Amniotic epithelial cell (primary cell): ENCODE measurements around the gene BRF1.
"Not testable (repeated sequence)": the region's sequence is repeated elsewhere in the genome, so short reads cannot be mapped to it uniquely, and the experiment has no call there.

Source experiments
- DNase-seq: peaks from one replicate; pipeline ENCODE4 v3.0.0-alpha.2; 2010; ENCODE audit warnings: low read depth

Gene BRF1

DNA sequence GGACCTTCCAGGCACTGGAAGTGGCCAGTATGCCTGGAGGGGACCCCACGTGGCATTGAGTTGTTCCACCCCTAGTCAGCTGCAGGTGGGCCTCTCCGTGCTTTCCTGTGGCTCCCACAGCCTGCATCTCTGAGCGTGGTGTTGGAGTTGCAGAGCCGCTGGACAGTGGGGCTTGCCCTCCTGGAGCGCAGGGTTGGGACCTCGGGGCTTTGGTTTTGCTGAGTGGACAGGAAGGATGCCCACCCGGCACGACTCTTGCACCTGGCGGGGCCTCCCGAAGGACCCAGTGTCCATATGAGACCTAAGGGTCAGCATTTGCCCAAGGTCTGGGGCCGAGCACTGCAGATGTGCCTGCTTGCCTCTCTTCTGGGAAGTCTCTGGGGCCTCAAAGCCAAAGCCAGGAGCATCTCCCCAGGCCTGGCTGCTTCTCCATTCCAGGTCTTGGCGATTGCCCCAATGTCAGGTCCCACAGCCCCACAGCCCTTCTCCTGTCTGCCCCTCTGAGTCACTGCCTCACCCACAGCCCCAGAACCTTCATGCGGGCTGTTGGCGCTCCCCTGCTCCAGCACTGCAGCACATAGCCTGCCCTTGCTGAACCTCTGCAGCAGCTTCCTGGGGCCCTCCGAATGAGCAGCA, 15.3 kb upstream of the BRF1 start:
- no peak for DNase-seq

DNA sequence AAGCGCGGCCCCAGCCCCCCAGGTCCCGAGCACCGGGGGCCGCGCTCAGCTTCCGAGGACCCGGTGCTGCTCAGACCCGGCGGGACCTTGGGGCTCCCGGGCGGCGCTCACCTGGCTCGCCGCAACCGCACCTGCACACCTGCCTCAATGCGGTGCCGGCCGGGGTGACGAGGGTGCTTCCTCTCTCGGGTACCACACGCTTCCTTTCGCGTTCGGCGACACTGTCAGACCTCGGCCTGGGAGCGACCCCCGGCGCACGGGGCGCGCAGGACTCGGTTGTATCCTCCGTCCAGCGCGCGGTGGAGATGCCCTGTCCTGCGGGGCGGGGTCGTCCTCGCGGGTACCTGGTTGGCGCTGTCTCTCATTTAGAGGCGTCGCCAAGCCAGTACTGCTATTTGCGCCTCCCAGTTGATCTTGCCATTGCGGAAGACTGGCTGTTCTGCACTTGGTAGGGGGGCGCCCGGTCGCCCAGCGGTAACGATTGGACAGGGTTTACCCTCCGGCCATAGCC, 14.5 kb upstream of the BRF1 start:
- peak; percentile 13 for DNase-seq

DNA sequence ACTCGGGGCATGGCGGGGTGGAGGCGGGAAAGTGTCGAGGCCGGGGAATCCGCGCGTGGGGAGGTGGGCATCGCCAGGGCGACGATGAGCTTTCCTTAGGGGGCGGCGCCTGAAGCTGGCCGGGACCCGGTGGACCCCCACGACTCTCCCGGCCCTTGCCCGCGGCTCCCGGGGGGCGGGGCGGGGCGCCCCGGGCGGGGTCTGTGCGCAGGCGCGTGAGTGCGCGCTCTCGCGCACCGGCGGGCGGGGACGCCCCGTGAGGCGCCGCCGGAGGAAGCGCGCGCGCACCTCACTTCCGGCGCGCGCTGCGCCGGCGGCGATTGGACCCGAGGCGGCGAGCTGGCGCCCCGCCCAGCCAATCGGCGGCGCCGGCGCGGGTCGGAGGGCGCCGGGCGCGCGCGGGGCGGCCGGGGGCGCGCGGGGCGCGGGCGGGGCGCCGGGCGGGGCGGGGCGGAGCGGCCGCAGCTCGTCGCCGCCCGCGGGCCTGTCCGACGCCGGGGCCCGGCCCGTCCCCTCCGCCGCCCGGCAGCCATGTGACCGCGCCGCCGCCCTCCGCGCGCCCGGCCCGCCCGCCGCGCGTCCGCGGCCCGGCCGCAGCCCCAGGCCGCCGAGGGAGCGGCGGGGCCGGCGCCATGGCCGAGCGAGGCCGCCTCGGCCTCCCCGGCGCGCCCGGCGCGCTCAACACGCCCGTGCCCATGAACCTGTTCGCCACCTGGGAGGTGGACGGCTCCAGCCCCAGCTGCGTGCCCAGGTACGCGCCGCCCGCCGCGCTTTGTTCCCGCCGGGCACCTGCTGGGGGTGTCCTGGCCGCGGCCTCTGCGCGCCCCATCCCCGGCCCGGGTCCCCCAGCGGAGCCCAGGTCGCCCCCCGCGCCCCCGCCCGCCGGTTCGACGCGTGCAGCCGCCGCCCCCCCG, 13.7 kb upstream of the BRF1 start, which contains the start of gene PACS2:
Gene PACS2 (plus strand): TSS at position 462 of the 914 bp plus-strand sequence. CDS start 171 bp downstream, at position 633.
- DNase-seq, result peak; percentile 74

DNA sequence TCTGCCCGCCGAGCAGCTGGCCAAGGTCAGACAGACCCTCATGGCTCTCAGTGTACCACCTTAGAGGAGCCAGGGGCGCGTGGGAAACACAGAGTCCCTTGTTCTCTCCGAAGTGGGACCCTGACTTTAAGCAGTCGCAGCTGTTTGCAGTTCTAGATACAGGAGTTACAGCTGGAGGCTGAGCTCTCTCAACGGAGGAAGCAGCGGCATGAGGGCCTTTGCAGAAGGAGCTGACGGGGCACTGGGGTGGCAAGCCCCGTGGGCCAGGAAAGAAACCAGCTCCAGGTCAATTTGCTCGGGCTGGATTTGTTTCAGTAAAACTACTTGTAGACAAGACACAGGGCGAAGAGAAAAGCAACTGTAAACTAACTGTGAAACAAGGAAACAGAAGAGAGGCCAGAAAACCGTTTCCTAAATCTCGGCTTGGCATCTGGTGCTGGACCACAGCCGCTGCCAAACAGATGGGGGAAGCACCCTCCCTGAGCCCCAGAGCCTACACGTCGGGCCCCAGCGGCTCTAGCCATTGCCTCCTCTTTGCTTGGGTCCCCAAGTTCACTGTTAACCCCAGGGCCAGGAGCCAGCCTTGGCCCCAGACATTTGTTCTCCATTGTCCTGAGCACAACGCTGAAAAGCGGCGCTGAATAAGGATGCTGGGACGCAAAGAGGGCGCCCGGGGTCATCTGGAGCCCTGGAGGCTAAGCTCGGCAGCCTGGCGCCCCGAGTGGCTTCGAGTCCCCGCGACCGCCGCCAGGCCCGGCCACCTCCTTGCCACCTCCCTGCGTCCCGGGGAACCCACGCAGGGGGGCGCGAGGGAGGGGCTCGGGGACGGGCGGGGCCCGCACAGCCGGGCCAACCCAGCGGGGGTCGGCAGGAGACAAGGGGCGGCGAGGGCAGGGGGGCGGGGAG, 12.8 kb upstream of the BRF1 start:
- DNase-seq, result no peak

DNA sequence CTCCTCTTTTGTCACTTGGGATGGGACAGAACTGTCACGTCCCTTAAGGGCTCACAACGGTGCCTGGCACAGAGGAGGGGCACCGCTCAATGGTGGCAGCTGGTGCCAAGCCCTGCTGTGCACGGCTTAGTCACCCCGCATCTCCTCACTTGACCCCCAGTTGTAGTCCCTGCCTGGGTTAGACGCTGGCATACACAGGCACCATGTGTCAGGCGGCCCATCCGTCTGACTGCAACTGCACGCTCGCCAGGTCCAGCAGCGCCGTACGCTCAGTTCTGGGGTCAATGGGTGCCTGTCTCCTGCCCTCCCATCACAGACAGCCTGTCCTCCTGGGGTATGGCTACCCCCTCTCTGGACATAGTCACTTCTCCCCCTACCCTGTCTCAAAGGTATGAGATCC, 12.2 kb upstream of the BRF1 start:
- DNase-seq, result no peak

DNA sequence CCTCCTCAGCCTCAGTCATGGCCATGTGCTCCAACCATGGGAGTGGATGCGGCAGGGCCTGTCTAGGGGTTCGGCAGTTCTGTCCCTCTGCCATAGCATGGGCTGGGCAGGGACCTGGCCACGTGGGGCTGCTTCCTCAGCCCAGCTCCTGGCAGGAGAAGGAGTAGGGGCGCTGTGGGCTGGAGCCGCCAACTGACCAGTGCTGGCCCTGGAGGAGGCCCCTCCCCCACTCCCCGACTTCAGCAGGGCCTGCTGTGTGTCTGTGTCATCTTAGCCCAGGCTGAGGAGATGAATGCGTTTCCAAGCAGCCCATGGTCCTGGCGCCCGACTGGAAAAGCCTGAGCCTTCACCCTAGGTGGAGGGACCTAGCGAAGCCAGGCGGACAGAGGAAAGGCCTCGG, 11.0 kb upstream of the BRF1 start:
- DNase-seq, result peak; percentile 27

DNA sequence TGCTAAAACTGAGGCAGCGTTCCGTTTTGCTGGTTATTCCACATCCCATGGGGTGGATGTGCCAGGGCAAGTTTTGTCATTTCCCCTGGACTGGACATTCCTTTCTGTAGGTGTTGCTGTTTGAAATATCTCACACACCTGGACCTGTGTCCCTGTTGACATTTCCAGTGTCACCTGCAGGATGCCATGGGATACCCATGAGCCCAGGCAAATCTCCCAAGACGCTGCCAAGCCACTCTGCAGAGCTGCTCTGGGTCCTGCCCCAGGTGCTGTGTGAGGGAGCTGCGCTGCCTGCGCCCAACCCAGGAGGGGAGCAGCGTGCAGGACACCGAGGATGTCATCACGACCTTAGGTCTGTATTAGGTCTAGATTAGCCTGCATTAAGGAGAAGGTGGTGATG, 8.6 kb upstream of the BRF1 start:
- no peak for DNase-seq

DNA sequence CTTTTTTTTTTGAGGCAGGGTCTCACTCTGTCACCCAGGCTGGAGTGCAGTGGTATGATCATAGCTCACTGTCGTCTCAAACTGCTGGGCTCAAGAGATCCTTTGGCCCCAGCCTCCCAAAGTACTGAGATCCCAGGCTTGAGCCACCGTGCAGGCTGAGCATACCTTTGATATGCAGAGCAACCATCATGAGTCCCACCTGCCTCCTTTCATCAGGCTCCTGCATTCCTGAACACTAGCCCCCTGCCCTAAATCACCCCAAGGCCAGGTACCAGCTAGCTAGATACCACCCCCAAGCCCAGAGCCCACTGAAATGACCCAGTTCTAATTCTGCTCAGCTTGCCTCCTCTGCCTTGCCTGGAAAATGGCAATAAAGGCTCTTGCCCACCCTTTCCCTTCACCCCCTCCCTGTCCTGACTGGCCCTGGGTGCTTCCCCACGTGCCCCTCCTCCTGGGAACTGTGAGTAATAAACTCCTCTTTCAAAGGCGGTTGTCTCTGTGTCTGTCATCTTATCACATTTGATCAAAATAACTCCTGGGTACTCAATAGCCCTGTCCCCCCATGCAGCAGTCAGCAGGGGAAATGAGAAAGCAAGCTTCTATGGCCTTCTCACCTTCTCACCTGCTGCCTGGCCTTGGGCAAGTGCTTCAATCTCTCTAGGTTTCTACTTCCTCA, 6.4 kb upstream of the BRF1 start:
- DNase-seq, result no peak

DNA sequence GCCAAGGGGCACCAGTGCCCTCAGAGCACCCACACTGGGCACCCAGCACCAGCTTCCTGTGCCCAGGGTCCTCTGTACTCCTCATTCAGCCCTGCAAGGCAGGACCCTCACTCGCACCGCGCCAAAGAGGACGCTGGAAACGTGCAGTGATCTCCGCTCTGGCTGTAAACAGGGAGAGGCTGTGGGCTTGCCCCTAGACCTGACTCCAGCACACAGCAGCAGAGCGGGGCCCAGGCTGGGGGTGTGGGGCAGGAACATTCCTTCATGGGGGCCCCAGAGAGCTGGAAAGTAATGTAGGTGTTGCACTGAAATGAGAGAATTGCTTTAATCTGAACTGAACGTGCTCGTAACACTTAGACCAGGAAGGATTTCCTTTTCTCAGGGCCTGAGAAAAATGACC, 5.0 kb upstream of the BRF1 start:
- DNase-seq, result no peak

DNA sequence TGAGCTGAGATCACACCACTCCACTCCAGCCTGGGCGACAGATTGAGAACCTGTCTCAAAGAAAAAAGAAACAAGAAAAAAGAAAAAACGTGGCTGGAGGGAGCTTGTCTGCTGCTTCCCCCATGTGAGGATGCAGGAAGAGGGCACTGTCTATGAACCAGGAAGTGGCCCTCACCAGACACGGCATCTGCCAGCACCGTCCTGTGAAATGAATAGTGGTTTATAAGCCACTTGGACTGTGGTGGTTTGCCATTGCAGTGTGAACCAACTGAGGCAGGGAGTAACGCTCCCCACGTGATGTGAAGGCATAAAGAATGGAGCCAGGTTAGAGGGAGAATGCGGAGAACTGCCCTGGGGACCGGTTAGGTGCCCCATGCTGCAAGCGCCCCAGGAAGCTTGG, 4.5 kb upstream of the BRF1 start:
- no peak for DNase-seq

DNA sequence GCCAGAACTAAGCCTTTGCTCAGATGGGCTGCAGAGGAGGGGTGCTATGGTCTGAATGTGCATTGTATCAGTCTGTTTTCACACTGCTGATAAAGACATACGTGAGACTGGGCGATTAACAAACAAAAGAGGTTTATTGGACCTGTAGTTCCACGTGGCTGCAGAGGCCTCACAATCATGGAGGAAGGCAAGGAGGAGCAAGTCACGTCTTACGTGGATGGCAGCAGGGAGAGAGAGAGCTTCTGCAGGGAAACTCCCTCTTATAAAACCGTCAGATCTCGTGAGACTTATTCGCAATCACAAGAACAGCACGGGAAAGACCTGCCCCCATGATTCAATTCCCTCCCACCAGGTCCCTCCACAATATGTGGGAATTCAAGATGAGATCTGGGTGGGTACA, 3.8 kb upstream of the BRF1 start:
- DNase-seq, result no peak

DNA sequence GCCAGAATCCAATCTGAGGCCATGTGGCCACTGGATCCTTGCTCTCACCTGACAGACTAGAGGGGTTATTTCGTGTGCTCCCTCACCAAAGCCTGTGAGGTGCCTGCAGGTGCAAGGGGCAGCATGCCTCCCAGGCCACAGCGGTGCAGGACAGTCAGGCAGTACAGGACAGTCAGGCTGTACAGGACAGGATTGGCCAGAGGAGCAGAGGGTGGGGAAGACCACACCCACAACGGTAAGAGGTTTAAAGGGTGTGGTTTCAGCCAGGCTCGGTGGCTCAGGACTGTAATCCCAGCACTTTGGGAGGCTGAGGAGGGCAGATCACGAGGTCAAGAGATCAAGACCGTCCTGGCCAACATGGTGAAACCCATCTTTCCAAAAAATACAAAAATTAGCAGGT, 3.1 kb upstream of the BRF1 start:
- no peak for DNase-seq

DNA sequence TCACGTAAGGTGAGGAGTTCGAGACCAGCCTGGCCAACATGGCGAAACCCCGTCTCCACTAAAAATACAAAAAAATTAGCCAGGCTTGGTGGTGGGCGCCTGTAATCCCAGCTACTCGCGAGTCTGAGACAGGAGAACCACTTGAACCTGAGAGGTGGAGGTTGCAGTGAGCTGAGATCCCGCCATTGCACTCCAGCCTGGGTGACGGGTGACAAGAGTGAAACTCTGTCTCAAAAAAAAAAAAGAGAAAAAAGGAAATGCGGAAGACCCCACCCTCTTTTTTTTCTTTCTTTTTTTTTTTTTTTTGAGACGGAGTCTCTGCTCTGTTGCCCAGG, 1.1 kb upstream of the BRF1 start:
- not testable (repeated sequence) for DNase-seq

DNA sequence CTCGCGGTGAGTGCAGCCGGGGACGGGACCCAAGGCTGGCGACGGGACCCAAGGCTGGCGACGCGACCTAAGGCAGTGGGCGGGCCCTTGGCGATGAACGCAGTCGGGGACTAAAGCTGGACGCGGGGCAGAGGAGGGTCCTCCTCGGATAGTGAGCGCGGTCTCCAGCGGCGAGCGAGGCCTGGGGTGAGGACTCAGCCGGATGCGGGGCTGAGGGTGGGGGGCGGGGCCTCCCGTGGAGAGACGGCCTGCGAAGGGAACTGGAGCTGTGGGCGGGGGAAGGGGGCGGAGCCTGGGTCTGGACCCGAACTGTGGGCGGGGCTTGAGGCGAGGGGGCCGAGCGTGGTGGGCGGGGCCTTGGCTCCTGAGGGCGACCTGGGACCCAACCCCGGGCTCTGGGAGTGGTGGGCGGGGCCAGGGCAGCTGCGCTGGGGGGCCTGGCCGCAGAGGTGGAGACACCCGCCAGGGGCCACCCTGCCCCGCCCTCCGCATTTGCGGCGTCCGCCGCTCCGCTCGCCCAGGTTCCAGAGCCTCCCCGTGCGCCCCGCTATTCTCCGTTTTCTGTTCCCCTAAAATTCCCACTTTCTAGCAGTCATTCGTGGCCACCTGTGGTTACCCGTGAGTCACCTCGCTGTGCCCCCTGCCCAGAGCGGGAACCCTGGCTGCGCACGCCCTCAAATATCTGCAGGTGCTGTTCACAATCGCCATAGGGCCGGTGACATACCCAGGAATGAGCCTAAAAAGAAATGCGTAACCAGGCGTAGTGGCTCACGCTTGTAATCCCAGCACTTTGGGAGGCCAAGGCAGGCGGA, 508 bp upstream of the BRF1 start:
- DNase-seq, result peak; percentile 89

DNA sequence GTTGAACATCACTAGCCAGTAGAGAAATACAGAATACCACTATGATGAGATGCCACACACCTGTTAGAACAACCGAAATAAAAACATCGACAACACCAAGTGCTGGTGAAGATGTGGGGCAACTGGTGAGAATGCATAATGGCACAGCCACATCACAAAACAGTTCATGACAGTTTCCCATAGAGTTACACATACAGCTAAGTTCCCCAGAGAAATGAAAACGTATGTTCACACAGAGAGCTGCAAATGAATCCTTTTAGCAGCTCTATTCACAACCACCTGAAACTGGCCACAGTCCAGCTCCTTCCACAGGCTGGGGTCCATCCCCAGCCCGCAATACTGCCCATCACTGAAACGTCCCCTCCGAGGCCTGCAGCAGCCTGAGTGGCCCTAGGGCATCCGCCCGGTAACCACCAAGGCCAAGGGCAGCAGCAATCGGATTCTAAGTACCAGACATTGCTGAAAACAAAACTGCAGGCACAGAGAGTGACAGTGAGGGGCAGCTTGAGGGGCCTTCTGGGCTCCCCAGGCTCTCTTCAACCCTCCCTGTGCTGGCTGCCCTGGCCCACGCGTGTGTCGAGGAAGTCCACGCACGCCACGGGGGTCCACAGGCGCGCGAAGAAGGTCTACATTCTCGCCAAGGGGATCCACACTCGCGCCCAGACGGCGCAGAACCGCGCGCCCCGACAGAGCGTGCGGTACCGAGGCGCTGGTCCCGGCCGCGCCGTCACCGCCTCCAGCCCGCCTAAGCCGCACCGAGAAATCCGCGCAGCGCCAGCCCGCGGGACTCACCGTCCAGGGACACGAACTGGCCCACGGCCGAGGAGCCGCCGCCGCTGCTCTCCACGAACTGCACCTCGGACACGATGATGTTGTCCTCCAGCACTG, 903 bp downstream of the BRF1 start:
- DNase-seq, result peak; percentile 15

DNA sequence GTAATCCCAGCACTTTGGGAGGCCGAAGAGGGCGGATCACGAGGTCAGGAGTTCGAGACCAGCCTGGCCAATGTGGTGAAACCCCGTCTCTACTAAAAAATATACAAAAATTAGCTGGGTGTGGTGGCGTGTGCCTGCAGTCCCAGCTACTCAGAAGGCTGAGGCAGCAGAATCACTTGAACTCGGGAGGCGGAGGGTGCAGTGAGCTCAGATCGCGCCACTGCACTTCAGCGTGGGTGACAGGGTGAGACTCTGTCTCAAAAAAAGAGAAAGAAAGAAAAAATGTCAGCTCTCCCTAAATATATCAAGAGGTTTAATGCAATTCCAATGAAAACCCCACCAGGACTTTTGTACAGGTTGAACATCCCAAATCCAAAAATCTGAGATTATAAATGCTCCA, 3.5 kb downstream of the BRF1 start:
- not testable (repeated sequence) for DNase-seq

DNA sequence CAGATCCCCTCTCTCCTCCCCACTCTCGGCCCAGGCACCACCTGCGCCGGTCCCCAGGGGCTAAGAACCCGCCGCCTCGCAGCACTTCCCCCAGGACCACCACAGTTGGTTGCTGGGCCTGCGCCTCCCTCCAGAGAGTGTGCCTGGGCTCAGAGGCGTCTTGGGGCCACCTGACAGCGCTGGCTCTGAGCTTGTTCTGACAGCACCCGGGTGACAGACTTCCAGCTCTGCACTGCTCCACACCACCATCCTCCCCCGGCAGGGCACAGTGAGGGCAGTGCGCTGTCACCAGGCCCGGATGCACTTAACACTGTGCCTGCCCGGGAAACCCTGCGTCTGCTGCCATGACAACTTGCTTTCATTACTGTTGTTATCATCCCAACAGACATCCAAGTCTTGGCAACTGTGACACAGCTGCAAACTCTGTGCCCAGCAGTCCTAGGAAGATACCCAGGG, 6.6 kb downstream of the BRF1 start:
- DNase-seq, result no peak

DNA sequence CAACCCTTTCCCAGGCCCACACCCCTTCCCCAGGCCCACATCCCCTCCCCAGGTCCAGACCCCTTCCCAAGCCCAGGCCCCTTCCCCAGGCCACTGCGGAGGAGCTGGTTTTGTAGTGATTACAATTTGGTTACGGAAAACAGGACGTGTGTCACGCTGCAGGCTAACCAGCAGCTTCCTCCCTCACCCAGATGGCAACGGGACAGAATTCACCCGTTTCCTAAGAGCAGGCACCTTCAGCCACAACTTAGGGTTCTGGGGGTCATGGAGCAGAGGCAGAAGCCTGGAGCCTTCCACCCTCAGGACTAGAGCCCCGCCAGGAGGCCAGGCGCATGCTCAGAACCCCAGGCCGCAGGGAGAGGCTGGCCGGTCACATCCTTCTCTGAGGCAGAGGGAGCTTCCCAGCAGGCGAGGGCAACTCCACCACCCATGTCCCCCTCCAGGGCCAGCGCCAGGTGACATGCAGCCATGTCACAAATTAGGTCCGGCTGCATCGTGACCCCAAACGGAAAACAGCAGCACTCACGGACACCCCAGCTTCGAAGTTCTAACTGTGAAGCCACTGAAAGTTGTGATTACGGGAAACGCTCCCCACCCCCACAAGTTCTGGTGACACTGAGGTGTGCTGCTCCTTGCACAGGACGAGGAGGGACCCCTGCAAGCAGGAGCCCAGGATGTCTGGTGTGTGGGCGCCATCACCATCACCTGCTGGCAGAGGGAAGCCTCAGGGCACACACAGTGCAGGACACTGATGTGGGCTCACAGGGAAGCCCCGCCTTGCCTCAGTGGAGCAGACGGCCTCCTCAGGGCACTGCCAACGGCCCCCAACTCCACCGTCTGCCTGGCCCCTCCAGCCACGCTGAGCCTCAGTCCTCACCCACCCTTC, 7.7 kb downstream of the BRF1 start:
- DNase-seq, result no peak
